NB4 (cell line): ENCODE results near the gene NDUFB1.
A peak's percentile ranks its signal among the peaks of the same experiment; 100 is the strongest.

Experiments
- DNase-seq: peaks from one replicate; pipeline ENCODE4 v3.0.0; 2010; ENCODE audit warnings: low read depth
- H3K4me3 ChIP-seq: one replicate; pipeline ENCODE4 v1.5.1; 2011; ENCODE audit warnings: mild to moderate bottlenecking, low read depth, low read length, moderate library complexity
- MYC ChIP-seq: IDR thresholded peaks from 2 replicates; pipeline ENCODE4 v1.6.1; 2011; ENCODE audit warnings: low read depth, low read length
- POLR2A ChIP-seq: IDR thresholded peaks from 2 replicates; pipeline ENCODE4 v1.6.1; 2011; ENCODE audit warnings: mild to moderate bottlenecking; ENCODE audit not compliant: insufficient read length; ENCODE audit errors: extremely low read depth
- TF ChIP-seq, protein P1 (sequence below): IDR thresholded peaks from one replicate; pipeline ENCODE4 v1.5.1; 2012; ENCODE audit warnings: low read depth, low read length
- TF ChIP-seq, protein P2 (sequence below): IDR thresholded peaks from 2 replicates; pipeline ENCODE4 v1.6.1; 2011; ENCODE audit warnings: low read depth, low read length

Gene NDUFB1

DNA sequence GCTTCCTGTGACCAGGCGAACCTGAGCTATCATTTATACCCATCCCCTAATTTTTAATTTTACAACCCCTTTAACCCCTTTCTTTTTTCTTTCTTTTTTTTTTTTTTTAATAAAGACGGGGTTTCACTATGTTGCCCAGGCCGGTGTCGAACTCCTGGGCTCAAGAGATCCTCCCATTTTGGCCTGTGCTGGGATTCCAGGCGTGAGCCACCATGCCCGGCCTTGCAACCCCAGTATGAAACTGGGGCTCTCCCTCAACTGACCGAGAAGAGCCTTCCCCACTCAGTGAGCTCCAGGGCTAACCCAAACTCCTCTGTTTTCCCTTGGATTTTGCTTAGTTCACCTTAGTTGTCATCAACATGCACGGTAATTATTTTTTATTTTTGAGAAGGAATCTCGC is 1.3 kb upstream of the NDUFB1 start:
- DNase-seq, result no peak
- H3K4me3 ChIP-seq, result peak overlapping the region; percentile 93
- TF ChIP-seq MYC, result no peak
- TF ChIP-seq, protein P1, sequence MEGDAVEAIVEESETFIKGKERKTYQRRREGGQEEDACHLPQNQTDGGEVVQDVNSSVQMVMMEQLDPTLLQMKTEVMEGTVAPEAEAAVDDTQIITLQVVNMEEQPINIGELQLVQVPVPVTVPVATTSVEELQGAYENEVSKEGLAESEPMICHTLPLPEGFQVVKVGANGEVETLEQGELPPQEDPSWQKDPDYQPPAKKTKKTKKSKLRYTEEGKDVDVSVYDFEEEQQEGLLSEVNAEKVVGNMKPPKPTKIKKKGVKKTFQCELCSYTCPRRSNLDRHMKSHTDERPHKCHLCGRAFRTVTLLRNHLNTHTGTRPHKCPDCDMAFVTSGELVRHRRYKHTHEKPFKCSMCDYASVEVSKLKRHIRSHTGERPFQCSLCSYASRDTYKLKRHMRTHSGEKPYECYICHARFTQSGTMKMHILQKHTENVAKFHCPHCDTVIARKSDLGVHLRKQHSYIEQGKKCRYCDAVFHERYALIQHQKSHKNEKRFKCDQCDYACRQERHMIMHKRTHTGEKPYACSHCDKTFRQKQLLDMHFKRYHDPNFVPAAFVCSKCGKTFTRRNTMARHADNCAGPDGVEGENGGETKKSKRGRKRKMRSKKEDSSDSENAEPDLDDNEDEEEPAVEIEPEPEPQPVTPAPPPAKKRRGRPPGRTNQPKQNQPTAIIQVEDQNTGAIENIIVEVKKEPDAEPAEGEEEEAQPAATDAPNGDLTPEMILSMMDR, result no peak
- TF ChIP-seq, protein P2, sequence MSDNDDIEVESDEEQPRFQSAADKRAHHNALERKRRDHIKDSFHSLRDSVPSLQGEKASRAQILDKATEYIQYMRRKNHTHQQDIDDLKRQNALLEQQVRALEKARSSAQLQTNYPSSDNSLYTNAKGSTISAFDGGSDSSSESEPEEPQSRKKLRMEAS, result no peak
- no peak for TF ChIP-seq POLR2A

DNA sequence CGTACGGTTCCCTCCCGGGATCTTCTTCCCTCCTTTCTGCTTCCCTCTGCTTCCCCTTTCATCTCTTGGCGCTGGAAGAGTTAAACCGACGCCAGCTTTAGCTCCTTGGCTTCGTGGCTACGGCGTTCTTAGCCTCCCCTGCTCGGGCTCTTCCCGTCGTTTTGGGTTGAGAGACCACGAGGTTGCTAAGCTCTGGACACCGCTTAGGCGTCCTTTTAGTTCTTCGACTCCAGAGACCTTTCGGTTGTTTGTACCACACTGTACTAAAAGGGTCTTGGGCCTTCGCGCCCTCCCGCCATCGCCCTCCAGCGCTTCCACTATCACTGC is 808 bp upstream of the NDUFB1 start:
- H3K4me3 ChIP-seq, result peak overlapping the region; percentile 93
- TF ChIP-seq, protein P1, result no peak
- TF ChIP-seq, protein P2, result no peak
- no peak for TF ChIP-seq MYC
- no peak for TF ChIP-seq POLR2A
- peak; percentile 59 for DNase-seq

DNA sequence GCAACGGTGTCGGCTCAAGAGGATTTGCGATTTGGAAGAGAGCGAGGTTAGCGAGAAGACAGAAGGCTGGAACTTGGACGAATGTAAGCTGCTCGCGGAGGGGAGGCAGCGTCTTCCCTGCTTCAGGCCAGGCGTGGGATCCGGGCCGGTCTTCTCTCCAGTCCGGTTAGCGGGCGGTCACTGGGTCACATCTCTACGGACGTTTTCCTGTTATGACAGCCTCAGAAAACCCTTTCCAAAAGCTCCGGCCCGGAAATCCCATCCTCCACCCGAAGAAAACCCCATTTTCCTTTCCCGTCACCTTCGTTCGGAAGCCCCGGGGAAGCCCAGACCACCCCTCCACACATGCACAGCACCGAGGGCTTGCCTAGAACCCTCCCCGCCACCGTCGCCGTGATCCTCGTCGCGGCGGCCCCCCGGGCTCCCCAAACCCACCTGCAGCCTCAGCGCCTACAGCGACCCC is 268 bp downstream of the NDUFB1 start:
- DNase-seq, result peak; percentile 59
- peak overlapping the region; percentile 93 for H3K4me3 ChIP-seq
- TF ChIP-seq, protein P1, result no peak

DNA sequence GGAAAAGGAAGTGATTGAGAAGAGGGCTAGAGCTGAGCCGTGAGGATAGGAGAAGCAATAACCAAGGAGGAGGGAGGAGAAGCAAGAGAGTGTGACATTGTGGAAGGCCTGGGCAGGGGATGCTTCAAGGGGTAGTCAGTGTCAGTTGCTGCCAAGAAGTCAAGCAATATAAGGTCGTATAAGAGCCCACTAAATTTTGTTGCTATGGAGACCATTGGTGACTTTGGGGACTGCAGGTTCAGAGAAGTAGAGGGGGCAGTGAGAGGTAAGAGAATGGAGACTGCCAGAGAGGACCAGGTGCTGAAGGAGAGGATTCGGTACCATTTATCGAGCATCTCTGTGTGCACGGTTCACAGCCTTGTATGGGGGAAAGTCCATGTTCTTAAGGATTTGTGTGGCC is 12.0 kb downstream of the NDUFB1 start:
- no peak for TF ChIP-seq POLR2A
- TF ChIP-seq, protein P1, result no peak
- TF ChIP-seq, protein P2, result no peak
- no peak for TF ChIP-seq MYC
- no peak for DNase-seq
- no peak overlapping the region for H3K4me3 ChIP-seq

DNA sequence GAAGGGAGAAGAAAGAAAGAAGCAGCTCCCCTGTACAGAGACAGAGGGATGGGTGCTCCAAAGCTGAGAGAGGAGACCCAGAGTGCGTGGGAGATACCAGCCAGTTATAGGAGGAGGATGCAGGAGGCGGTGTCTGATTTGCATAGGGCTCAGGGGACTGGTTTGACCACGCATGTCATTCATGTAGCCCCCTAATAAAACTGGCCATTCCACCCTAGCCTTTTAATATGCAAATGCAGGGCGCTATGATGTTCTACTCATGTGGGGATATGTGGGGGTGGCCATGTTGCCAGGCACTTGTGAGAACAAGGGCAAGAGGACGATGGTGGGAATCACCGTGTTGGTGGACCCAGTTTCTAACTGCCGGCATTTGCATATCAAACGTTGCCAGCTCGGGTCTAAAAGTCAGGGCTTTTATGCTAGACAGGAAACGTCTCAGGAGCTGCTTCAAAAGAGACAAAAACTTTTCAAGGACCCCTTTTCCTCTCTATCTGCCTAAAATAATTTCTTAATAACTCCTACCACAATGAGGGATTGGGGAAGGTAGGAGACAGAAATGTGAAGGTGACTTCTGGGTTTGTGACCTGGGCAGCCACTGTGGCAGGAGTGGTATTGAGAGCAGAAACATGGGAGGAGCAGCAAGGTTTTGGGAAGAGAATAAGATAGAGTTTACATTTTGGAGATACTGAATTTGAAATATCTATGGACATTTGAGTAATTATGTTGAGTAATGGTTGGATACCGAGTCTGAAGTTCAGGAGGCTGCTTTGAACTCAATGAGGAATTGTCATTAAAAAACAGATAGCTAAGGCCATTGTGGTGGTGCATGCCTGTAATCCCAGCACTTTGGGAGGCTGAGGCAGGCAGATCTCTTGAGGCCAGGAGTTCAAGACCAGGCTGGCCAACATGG is 12.9 kb downstream of the NDUFB1 start:
- H3K4me3 ChIP-seq, result no peak overlapping the region
- DNase-seq, result peak; percentile 18
- TF ChIP-seq, protein P1, result no peak
- TF ChIP-seq MYC, result no peak
- TF ChIP-seq, protein P2, result no peak
- no peak for TF ChIP-seq POLR2A
